HepG2 (cell line): ENCODE data around the gene INSRR. TPM values are rescaled to one million over a fixed set of nuclear protein-coding genes. Genes with fewer than 3 reads are reported as not detected.
A peak's percentile ranks its signal among the peaks of the same experiment; 100 is the strongest.

ENCODE experiments used
- BHLHE40 ChIP-seq: IDR thresholded peaks from 2 replicates; pipeline ENCODE4 v1.6.1; 2011; ENCODE audit warnings: low read length, improper control_type of control experiment
- BORCS8-MEF2B ChIP-seq: sonication (generic); formaldehyde crosslinking; IDR thresholded peaks from 2 replicates; pipeline ENCODE4 v1.8.0; 2022; ENCODE audit warnings: mild to moderate bottlenecking, missing genetic modification reagents
- CEBPG ChIP-seq: IDR thresholded peaks from 2 replicates; pipeline ENCODE4 v1.6.1; 2016
- CREB1 ChIP-seq, 2 experiments: fragments of 450-650 bp in 1 of 2; IDR thresholded peaks; 2 replicates each; pipeline ENCODE4 v1.6.1; 2016 to 2017; ENCODE audit warnings: control low read depth in 1 of 2, mild to moderate bottlenecking in 1 of 2, missing compliant biosample characterization in 1 of 2, missing genetic modification characterization in 1 of 2
- CSRNP2 ChIP-seq: sonication (generic); formaldehyde crosslinking; conservative IDR thresholded peaks from 2 replicates; pipeline ENCODE4 v1.8.0; 2022; ENCODE audit warnings: low read depth, missing genetic modification reagents
- ERF ChIP-seq: IDR thresholded peaks from 2 replicates; pipeline ENCODE4 v1.6.1; 2018; ENCODE audit warnings: missing biosample characterization, missing genetic modification reagents
- ETS1 ChIP-seq: sonication (generic); formaldehyde crosslinking; IDR thresholded peaks from 2 replicates; pipeline ENCODE4 v1.4.0; 2020; ENCODE audit warnings: missing genetic modification reagents
- HNF4A ChIP-seq: sonication (generic); formaldehyde crosslinking; IDR thresholded peaks from 2 replicates; pipeline ENCODE4 v1.4.0; 2020; ENCODE audit warnings: missing genetic modification reagents
- KDM5B ChIP-seq: sonication (generic); formaldehyde crosslinking; IDR thresholded peaks from 2 replicates; pipeline ENCODE4 v1.4.0; 2020; ENCODE audit warnings: missing genetic modification reagents, mild to moderate bottlenecking, borderline replicate concordance
- KMT2A ChIP-seq: sonication (generic); formaldehyde crosslinking; IDR thresholded peaks from 2 replicates; pipeline ENCODE4 v1.4.0; 2020; ENCODE audit warnings: missing genetic modification reagents
- SNRNP70 ChIP-seq: fragments of 200-400 bp; formaldehyde crosslinking; IDR thresholded peaks from 2 replicates; pipeline ENCODE4 v1.6.1; 2017; ENCODE audit warnings: mild to moderate bottlenecking, low read depth, low read length, moderate library complexity
- STAT5B ChIP-seq: sonication (generic); formaldehyde crosslinking; IDR thresholded peaks from 2 replicates; pipeline ENCODE4 v1.4.0; 2020; ENCODE audit warnings: missing genetic modification reagents
- TBP ChIP-seq: sonication (generic); formaldehyde crosslinking; IDR thresholded peaks from 2 replicates; pipeline ENCODE4 v1.5.0; 2020; ENCODE audit warnings: missing genetic modification reagents
- ZNF280B ChIP-seq: sonication (generic); formaldehyde crosslinking; IDR thresholded peaks from 2 replicates; pipeline ENCODE4 v1.5.0; 2020; ENCODE audit warnings: missing genetic modification reagents, mild to moderate bottlenecking, borderline replicate concordance
- ZNF510 ChIP-seq: sonication (generic); formaldehyde crosslinking; IDR thresholded peaks from 2 replicates; pipeline ENCODE4 v1.4.0; 2020; ENCODE audit warnings: low read depth, mild to moderate bottlenecking, missing genetic modification reagents
- ZNF543 ChIP-seq: sonication (generic); formaldehyde crosslinking; IDR thresholded peaks from 2 replicates; pipeline ENCODE4 v1.4.0; 2020; ENCODE audit warnings: mild to moderate bottlenecking, missing genetic modification reagents
- ZNF777 ChIP-seq: sonication (generic); formaldehyde crosslinking; IDR thresholded peaks from 2 replicates; pipeline ENCODE4 v1.4.0; 2020; ENCODE audit warnings: missing genetic modification reagents
- ZNF781 ChIP-seq: sonication (generic); formaldehyde crosslinking; IDR thresholded peaks from 2 replicates; pipeline ENCODE4 v1.5.1; 2020; ENCODE audit warnings: borderline replicate concordance, mild to moderate bottlenecking, missing genetic modification reagents; ENCODE audit errors: not compliant biosample characterization
- polyA plus RNA-seq, 8 experiments: library from polyadenylated mRNA; depleted of rRNA in 3 of 8; stranded (reverse) in 7 of 8; unstranded in 1 of 8; fragments of >200 nt; fragmentation: Illumina TruSeq in 4 of 8; extraction: Trizol in 4 of 8; gene quantifications; 2 replicates each; pipeline versions ENCODE4 v1.2.1 to v1.2.3, GENCODE V29; 2011 to 2016; ENCODE audit warnings: low read depth in 4 of 8, missing spikeins in 1 of 8, mixed read lengths in 1 of 8; ENCODE audit not compliant: insufficient read depth in 1 of 8
- total RNA-seq, 5 experiments: library from RNA; depleted of rRNA; stranded (reverse); fragments of >200 nt; fragmentation: Illumina TruSeq; extraction: Trizol; gene quantifications; 2 replicates each; pipeline ENCODE4 v1.2.3, GENCODE V29; 2016; ENCODE audit warnings: low read depth in 1 of 5
- TF ChIP-seq, protein P1 (sequence below): sonication (generic); formaldehyde crosslinking; IDR thresholded peaks from 2 replicates; pipeline ENCODE4 v1.5.0; 2020; ENCODE audit warnings: missing genetic modification reagents, mild to moderate bottlenecking, borderline replicate concordance
- TF ChIP-seq, protein P2 (sequence below): IDR thresholded peaks from 2 replicates; pipeline ENCODE4 v1.6.1; 2012; ENCODE audit warnings: inconsistent platforms
- TF ChIP-seq, protein P3 (sequence below): sonication (generic); formaldehyde crosslinking; IDR thresholded peaks from 2 replicates; pipeline ENCODE4 v1.5.1; 2020; ENCODE audit warnings: mild to moderate bottlenecking, missing genetic modification reagents, moderate library complexity

INSRR gene
- total and polyA plus RNA-seq, 2 of the 13 experiments (the other 11 are each of a cell fraction or from before 2014, with no cell fraction given), result not detected

DNA sequence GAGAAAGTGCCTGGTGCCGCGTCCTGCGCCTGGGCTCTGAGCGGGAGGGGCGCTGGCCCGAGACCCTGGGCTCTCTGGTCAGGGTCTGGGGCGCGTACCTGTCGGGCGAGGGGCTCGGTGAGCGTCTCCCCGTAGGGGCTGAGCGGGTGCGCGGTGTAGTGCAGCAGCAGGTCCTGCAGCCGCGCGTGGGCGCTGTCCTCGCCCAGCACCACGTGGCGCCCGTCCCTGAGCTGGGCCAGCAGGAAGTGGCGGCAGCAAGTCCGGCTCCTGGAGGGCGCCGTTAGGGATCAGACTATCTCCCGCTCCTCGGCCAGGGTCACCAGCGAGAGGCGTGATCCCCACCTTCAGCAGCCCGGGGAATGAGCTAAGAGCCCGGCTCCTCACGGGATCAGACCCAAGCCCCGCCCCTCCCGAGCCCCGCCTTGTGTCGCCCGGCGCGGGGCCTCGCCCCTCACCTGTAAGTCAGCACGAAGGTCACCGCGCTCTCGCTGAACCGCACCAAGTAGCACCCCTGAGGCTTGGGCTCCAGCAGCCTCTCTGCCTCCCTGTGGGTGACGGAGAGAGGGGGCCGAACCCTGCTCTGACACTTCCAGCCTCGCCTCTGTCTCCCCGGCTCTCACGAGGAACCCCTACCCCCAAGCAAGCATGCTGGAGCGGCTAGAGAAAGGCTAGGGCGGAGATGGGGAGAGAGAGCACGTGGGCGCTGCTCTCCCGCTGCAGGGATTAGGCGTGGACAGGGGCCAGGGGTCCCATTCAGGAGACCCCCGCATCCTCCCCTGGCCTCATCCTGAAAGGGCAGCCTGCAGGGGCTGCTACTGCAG lies 45.0 kb downstream of the INSRR start (continued):
- TF ChIP-seq BORCS8-MEF2B (peak; percentile 74; the same call in 1 of the 2 replicates), ZNF280B (CRISPR knock-in tag) (peak; percentile 87), HNF4A (CRISPR knock-in tag) (peak; percentile 34; the same call in 1 of the 2 replicates), ZNF543 (CRISPR knock-in tag) (peak; percentile 91), ERF (peak; percentile 82; the same call in 1 of the 2 replicates), CREB1 (IDR thresholded peaks at IDR 0.05) (no peak), CREB1 (CRISPR knock-in tag; IDR thresholded peaks at IDR 0.05) (no peak), CSRNP2 (CRISPR knock-in tag) (no peak), KDM5B (CRISPR knock-in tag) (peak; percentile 93; the same call in 1 of the 2 replicates), ZNF777 (CRISPR knock-in tag) (0 out of 2 replicates have a peak, but pooled peaks have one; percentile 58), CEBPG (CRISPR knock-in tag) (no peak), STAT5B (CRISPR knock-in tag) (no peak), TBP (CRISPR knock-in tag) (no peak), KMT2A (CRISPR knock-in tag) (no peak), ZNF510 (peak; percentile 92; the same call in 1 of the 2 replicates), ETS1 (CRISPR knock-in tag) (no peak), BHLHE40 (peak; percentile 35; the same call in 1 of the 2 replicates), SNRNP70 (no peak), ZNF781 (CRISPR knock-in tag) (no peak)
- TF ChIP-seq, protein P1, sequence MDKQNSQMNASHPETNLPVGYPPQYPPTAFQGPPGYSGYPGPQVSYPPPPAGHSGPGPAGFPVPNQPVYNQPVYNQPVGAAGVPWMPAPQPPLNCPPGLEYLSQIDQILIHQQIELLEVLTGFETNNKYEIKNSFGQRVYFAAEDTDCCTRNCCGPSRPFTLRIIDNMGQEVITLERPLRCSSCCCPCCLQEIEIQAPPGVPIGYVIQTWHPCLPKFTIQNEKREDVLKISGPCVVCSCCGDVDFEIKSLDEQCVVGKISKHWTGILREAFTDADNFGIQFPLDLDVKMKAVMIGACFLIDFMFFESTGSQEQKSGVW (CRISPR knock-in tag), result no peak
- TF ChIP-seq, protein P2, sequence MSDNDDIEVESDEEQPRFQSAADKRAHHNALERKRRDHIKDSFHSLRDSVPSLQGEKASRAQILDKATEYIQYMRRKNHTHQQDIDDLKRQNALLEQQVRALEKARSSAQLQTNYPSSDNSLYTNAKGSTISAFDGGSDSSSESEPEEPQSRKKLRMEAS, result peak; percentile 100
- TF ChIP-seq, protein P3, sequence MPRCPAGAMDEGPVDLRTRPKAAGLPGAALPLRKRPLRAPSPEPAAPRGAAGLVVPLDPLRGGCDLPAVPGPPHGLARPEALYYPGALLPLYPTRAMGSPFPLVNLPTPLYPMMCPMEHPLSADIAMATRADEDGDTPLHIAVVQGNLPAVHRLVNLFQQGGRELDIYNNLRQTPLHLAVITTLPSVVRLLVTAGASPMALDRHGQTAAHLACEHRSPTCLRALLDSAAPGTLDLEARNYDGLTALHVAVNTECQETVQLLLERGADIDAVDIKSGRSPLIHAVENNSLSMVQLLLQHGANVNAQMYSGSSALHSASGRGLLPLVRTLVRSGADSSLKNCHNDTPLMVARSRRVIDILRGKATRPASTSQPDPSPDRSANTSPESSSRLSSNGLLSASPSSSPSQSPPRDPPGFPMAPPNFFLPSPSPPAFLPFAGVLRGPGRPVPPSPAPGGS (CRISPR knock-in tag), result peak; percentile 67; the same call in 1 of the 2 replicates
